ENCODE measurements around the gene EVI2B.
"Not testable (repeated sequence)": the region's sequence is repeated elsewhere in the genome, so short reads cannot be mapped to it uniquely, and the experiment has no call there.

EVI2B gene, protein sequence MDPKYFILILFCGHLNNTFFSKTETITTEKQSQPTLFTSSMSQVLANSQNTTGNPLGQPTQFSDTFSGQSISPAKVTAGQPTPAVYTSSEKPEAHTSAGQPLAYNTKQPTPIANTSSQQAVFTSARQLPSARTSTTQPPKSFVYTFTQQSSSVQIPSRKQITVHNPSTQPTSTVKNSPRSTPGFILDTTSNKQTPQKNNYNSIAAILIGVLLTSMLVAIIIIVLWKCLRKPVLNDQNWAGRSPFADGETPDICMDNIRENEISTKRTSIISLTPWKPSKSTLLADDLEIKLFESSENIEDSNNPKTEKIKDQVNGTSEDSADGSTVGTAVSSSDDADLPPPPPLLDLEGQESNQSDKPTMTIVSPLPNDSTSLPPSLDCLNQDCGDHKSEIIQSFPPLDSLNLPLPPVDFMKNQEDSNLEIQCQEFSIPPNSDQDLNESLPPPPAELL
- total RNA-seq, result 4.4 to 133 (median 29.7) reads per million in 18 experiments

- peak; percentile 86 to 97 for DNase-seq
Observed at GRCh38 chr17:31313982-31314781, at the start of gene EVI2B. TSS of gene EVI2B (minus strand) at chr17:31314054. CDS start at chr17:31305609, 8,445 bp downstream.

DNA sequence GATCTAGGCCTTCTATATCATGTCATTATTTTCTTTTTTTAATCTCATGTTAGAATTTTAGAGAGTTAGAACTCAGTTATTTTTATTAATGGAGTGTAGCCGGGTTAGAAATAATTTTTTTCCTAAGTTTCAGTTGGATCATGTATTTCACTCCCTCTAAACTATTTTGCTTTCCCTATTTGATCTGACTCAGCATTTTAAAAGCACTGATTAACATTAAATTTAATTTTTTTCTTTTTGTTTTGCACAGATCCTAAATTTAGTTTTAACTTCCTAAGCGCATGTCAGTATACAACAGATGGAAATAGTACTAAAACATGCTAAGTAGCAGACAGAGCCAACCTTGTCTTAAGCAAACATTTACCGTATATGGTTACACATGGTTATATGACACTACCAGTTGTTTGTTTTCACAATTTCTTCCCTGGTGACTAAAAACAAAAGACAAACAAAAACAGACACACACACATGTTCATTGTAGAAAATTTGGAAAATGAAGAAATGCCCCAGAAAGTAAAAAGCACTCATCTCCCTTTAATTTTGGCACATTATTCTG lies 44.1 kb upstream of the EVI2B start:
- no peak for DNase-seq

DNA sequence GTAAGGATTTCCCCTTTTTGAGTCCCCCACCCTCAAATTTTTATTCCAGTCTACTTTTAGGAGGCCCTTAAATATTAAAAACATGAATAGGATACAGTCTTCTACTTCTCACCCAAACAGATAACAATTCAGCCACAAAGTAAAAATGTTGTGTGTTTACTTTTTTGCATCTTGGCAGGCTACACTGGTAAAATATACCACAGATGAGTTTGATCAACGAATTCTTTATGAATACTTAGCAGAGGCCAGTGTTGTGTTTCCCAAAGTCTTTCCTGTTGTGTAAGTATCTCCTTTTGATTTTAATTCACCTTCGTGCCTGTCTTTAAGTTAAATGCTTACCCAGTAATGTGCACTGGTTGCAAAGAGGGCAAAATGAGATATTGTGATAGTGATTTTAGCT lies 43.2 kb upstream of the EVI2B start:
- DNase-seq, result no peak

DNA sequence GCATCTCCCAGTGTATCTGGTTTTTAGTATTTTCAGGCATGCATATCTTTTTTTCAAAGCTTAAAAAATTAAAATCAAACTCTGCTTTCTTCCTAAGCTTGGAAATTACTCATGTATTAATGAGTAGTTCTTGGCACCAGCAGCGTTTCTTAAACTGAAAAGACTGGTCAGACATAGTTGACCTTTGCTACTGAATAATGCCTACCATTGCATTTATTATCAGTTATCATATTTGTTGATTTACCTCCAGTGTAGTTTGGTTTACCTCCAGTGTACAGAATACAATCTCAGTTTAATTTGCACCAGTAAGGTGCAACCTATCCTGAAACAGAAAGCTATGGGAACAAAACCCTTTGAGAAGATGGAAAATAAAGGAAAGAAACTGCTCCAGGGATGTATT lies 42.1 kb upstream of the EVI2B start:
- no peak for DNase-seq

GRCh38 chr17:31349454-31349853 lies 35.6 kb upstream of the EVI2B start:
- DNase-seq, result no peak

GRCh38 chr17:31345191-31345747 lies 31.4 kb upstream of the EVI2B start:
- DNase-seq, result not testable (repeated sequence)

GRCh38 chr17:31339906-31340661 lies 26.2 kb upstream of the EVI2B start:
- DNase-seq, result peak; percentile 43 to 52

DNA sequence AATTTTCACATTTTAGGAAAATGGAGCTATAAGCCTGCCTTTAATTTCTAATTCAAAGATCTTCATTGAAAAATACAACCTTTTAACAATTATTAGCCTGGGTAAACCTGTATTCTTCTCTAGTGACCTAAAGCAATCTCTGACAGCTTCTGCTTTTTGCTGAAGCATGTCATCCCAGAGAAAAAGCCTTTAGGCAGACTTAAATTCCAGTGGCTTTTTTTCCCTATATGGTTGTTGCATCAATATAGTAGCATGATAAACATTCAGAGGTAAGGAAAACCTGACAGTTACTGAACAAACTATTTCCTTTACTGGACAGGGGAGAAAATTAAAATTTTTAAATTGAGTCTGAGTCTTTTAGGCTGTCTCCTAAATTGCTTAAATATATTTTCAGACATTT lies 15.4 kb upstream of the EVI2B start:
- peak in 1 of 2 donors; percentile 0 for DNase-seq

- DNase-seq, result peak in 1 of 2 donors; percentile 2
Observed at GRCh38 chr17:31328160-31328535, 14.3 kb upstream of the EVI2B start.

GRCh38 chr17:31327534-31328159 lies 13.8 kb upstream of the EVI2B start:
- no peak for DNase-seq

GRCh38 chr17:31323551-31323950 lies 9.7 kb upstream of the EVI2B start:
- no peak for DNase-seq

- no peak for DNase-seq
Observed at GRCh38 chr17:31321966-31322365, 8.1 kb upstream of the EVI2B start.

- DNase-seq, result peak; percentile 95 to 97
Observed at GRCh38 chr17:31321481-31321880, 7.6 kb upstream of the EVI2B start, which contains the start of gene EVI2A. TSS of gene EVI2A (minus strand) at chr17:31321622. CDS start at chr17:31319013, 2,609 bp downstream.

- DNase-seq, result peak; percentile 38 to 56
Observed at GRCh38 chr17:31320791-31321190, 6.9 kb upstream of the EVI2B start.

- peak; percentile 33 to 55 for DNase-seq
Observed at GRCh38 chr17:31320241-31320640, 6.4 kb upstream of the EVI2B start.

- peak; percentile 53 to 82 for DNase-seq
Observed at GRCh38 chr17:31318851-31319661, 5.2 kb upstream of the EVI2B start.

DNA sequence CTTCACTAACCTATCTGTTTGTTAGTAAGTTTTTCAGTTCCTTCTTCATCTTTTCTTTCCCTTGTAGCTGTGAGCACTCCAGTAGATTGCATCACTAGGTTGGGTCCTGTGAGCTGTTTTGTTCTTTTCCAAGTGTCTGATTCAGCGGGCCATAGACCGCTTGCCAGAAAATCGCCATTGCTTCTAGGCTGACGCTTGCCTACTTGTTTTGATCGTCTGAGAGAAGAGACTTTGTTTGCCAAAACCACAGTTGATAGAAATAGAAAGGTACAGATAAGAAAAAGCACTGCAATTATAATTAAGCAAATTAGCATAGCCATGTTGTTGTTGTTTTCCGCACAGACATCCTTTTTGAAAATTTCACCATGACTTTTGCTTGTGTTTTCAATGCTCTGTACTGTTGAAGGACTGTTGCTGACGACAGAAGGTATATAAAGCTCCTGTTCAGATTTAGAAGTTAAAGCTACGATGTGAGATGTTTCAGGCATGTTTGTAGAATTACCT lies 4.5 kb upstream of the EVI2B start:
- DNase-seq, result peak; percentile 86 to 87

GRCh38 chr17:31314782-31315100 lies 887 bp upstream of the EVI2B start:
- peak; percentile 71 to 82 for DNase-seq

GRCh38 chr17:31312223-31312622 lies 1.6 kb downstream of the EVI2B start:
- DNase-seq, result peak; percentile 60 to 65

- DNase-seq, result peak in 1 of 2 donors; percentile 36
Observed at GRCh38 chr17:31311526-31311925, 2.3 kb downstream of the EVI2B start.

- peak; percentile 33 to 37 for DNase-seq
Observed at GRCh38 chr17:31310886-31311285, 3.0 kb downstream of the EVI2B start.

Measured in inflammatory macrophage (primary cell).